A549 (cell line): ENCODE results near the gene SH2D2A. TPM values are rescaled to one million over a fixed set of nuclear protein-coding genes. Genes with fewer than 3 reads are reported as not detected.

ENCODE experiments used
- ATAC-seq, 2 experiments: fragments of 200-7000 bp in 1 of 2; fragments of >200 bp in 1 of 2; cut with Nextera tagmentation in 1 of 2; cut with Tn5 transposase in 1 of 2; 3 replicates each; pipeline versions ENCODE4 v1.8.0 to v1.9.1; 2018 to 2020; ENCODE audit warnings: mild to moderate bottlenecking in 1 of 2, moderate library complexity in 1 of 2
- CTCF ChIA-PET: fragments of 300-600 bp; sonication (Branson Sonifier 250); formaldehyde crosslinking; extraction: SDS; loops from one replicate; lab custom pipeline; 2021; ENCODE audit warnings: antibody characterized with exemption, inconsistent platforms; lab: Yijun Ruan, JAX
- POLR2A ChIA-PET: fragments of 350-600 bp; formaldehyde crosslinking; extraction: SDS; loops from one replicate; lab custom pipeline; 2021; ENCODE audit warnings: antibody characterized with exemption, inconsistent platforms; lab: Yijun Ruan, JAX
- DNase-seq, 2 experiments: peaks; one replicate each; pipeline versions ENCODE4 v3.0.0 to v3.0.0-alpha.2; 2011 to 2016; ENCODE audit warnings: low read depth in 1 of 2, low spot score in 1 of 2
- FAIRE-seq: peaks from 2 replicates; lab custom pipeline; 2011; peaks lifted over from hg19 to GRCh38; lab: Jason Lieb, UNC
- H3K27ac ChIP-seq, 2 experiments: fragments of >200 bp; sonication (Bioruptor Twin); formaldehyde crosslinking; 3 replicates each; pipeline ENCODE4 v1.5.1; 2016 to 2017
- H3K4me1 ChIP-seq: fragments of >200 bp; sonication (Bioruptor Twin); formaldehyde crosslinking; 3 replicates; pipeline ENCODE4 v1.6.1; 2016
- H3K4me2 ChIP-seq: fragments of >200 bp; sonication (Bioruptor Twin); formaldehyde crosslinking; 3 replicates; pipeline ENCODE4 v1.6.1; 2016
- H3K4me3 ChIP-seq: fragments of >200 bp; sonication (Bioruptor Twin); formaldehyde crosslinking; 3 replicates; pipeline ENCODE4 v1.5.1; 2016
- H3K9me3 ChIP-seq: fragments of >200 bp; sonication (Bioruptor Twin); formaldehyde crosslinking; 3 replicates; pipeline ENCODE4 v1.6.1; 2016
- ATOH8 ChIP-seq: fragments of 250-450 bp; sonication (Bioruptor Pico); IDR thresholded peaks from 2 replicates; pipeline ENCODE4 v1.5.0; 2020; ENCODE audit warnings: low read depth, mild to moderate bottlenecking, moderate library complexity
- BHLHE40 ChIP-seq: IDR thresholded peaks from 2 replicates; pipeline ENCODE4 v1.6.1; 2012; ENCODE audit warnings: low read depth, low read length, inconsistent platforms
- CBX8 ChIP-seq: fragments of 200-600 bp; sonication (generic); IDR thresholded peaks from 2 replicates; pipeline ENCODE4 v1.6.1; 2016
- CEBPB ChIP-seq, 2 experiments: fragments of >200 bp in 1 of 2; sonication (Bioruptor Twin) in 1 of 2; formaldehyde crosslinking in 1 of 2; IDR thresholded peaks; 2 replicates each; pipeline ENCODE4 v1.6.1; 2012 to 2016
- CHD2 ChIP-seq: fragments of 150-350 bp; IDR thresholded peaks from 2 replicates; pipeline ENCODE4 v1.6.1; 2014; ENCODE audit warnings: low read length; ENCODE audit not compliant: partially characterized antibody
- EHMT2 ChIP-seq: fragments of 200-600 bp; sonication (generic); IDR thresholded peaks from 2 replicates; pipeline ENCODE4 v1.6.1; 2016; ENCODE audit warnings: antibody characterized with exemption, low read depth, mild to moderate bottlenecking, moderate library complexity
- EP300 ChIP-seq, 2 experiments: fragments of >200 bp; sonication (Bioruptor Twin); formaldehyde crosslinking; IDR thresholded peaks; 2 replicates in 1 of 2; 3 replicates in 1 of 2; pipeline ENCODE4 v1.6.1; 2016 to 2017
- FOSB ChIP-seq: fragments of 250-450 bp; sonication (Bioruptor Pico); IDR thresholded peaks from 2 replicates; pipeline ENCODE4 v1.5.0; 2020; ENCODE audit warnings: mild to moderate bottlenecking, moderate library complexity
- FOXS1 ChIP-seq: fragments of 250-450 bp; sonication (Bioruptor Pico); IDR thresholded peaks from 2 replicates; pipeline ENCODE4 v1.5.0; 2020; ENCODE audit warnings: mild to moderate bottlenecking, moderate library complexity
- HEYL ChIP-seq: fragments of 250-450 bp; sonication (Bioruptor Pico); IDR thresholded peaks from 2 replicates; pipeline ENCODE4 v1.8.0; 2021; ENCODE audit warnings: mild to moderate bottlenecking, moderate library complexity
- HOXA7 ChIP-seq: fragments of 250-450 bp; sonication (Bioruptor Pico); IDR thresholded peaks from 2 replicates; pipeline ENCODE4 v1.5.0; 2020; ENCODE audit warnings: mild to moderate bottlenecking, moderate library complexity
- KDM5A ChIP-seq: fragments of 200-600 bp; sonication (generic); IDR thresholded peaks from 2 replicates; pipeline ENCODE4 v1.6.1; 2016; ENCODE audit warnings: antibody characterized with exemption, mild to moderate bottlenecking
- MAFK ChIP-seq: fragments of 450-650 bp; IDR thresholded peaks from 2 replicates; pipeline ENCODE4 v1.6.1; 2014; ENCODE audit not compliant: partially characterized antibody
- MAZ ChIP-seq: fragments of 150-350 bp; IDR thresholded peaks from 2 replicates; pipeline ENCODE4 v1.6.1; 2014; ENCODE audit warnings: antibody characterized with exemption, low read depth, low read length, borderline replicate concordance
- MYC ChIP-seq: IDR thresholded peaks from 2 replicates; pipeline ENCODE4 v1.6.1; 2012; ENCODE audit warnings: mild to moderate bottlenecking, inconsistent platforms, low read length, improper control_type of control experiment, borderline replicate concordance
- NFE2L2 ChIP-seq: fragments of 150-350 bp; conservative IDR thresholded peaks from 2 replicates; pipeline ENCODE4 v1.6.1; 2014; ENCODE audit warnings: low read length
- NR3C1 ChIP-seq: fragments of >200 bp; sonication (Bioruptor Twin); formaldehyde crosslinking; IDR thresholded peaks from 3 replicates; pipeline ENCODE4 v1.6.1; 2017
- PBX3 ChIP-seq: IDR thresholded peaks from 2 replicates; pipeline ENCODE4 v1.6.1; 2012
- POLR2AphosphoS2 ChIP-seq: conservative IDR thresholded peaks from 2 replicates; pipeline ENCODE4 v1.6.1; 2012; ENCODE audit warnings: low read length, improper control_type of control experiment, inconsistent platforms
- RAD21 ChIP-seq, 2 experiments: fragments of >200 bp in 1 of 2; sonication (Bioruptor Twin) in 1 of 2; formaldehyde crosslinking in 1 of 2; IDR thresholded peaks in 1 of 2; conservative IDR thresholded peaks in 1 of 2; 2 replicates in 1 of 2; 3 replicates in 1 of 2; pipeline ENCODE4 v1.6.1; 2012 to 2018; ENCODE audit warnings: inconsistent platforms in 1 of 2
- RFX5 ChIP-seq: fragments of 450-650 bp; IDR thresholded peaks from 2 replicates; pipeline ENCODE4 v1.7.1; 2014; ENCODE audit warnings: antibody characterized with exemption, mild to moderate bottlenecking, moderate library complexity
- RNF2 ChIP-seq: fragments of 200-600 bp; sonication (generic); IDR thresholded peaks from 2 replicates; pipeline ENCODE4 v1.6.1; 2016; ENCODE audit warnings: low read depth, mild to moderate bottlenecking, antibody characterized with exemption, moderate library complexity, borderline replicate concordance
- TP53 ChIP-seq: fragments of 250-450 bp; sonication (Bioruptor Pico); IDR thresholded peaks from 2 replicates; pipeline ENCODE4 v1.5.0; 2021; ENCODE audit warnings: mild to moderate bottlenecking, moderate library complexity
- ZFP36 ChIP-seq: fragments of 450-650 bp; IDR thresholded peaks from 2 replicates; pipeline ENCODE4 v1.6.1; 2014; ENCODE audit warnings: borderline replicate concordance; ENCODE audit not compliant: partially characterized antibody
- ZSCAN20 ChIP-seq: fragments of 250-450 bp; sonication (Bioruptor Pico); IDR thresholded peaks from 2 replicates; pipeline ENCODE4 v1.8.0; 2022; ENCODE audit warnings: mild to moderate bottlenecking, moderate library complexity
- WGBS: methylation state at CpG from one replicate; pipeline ENCODE4 v1.1.6; 2017; ENCODE audit errors: missing lambda C conversion rate; 5-methylcytosine and 5-hydroxymethylcytosine counted together
- polyA minus RNA-seq: library from RNA; depleted of rRNA, polyadenylated mRNA; stranded (reverse); fragments of >200 nt; gene quantifications from 2 replicates; pipeline ENCODE4 v1.2.3, GENCODE V29; 2011; rRNA and poly(A)+ RNA removed
- polyA plus RNA-seq, 4 experiments: library from polyadenylated mRNA; depleted of rRNA in 3 of 4; stranded (reverse); fragments of >200 nt; fragmentation: RNase III in 1 of 4; extraction: RNeasy Plus Mini Kit Qiagen cat#74134 plus additional on column Dnase treatment in 1 of 4; gene quantifications; 2 replicates in 3 of 4; 3 replicates in 1 of 4; pipeline ENCODE4 v1.2.3, GENCODE V29; 2011 to 2017

SH2D2A gene
- polyA plus RNA-seq (2011; rRNA removed) = 1.4 and 1.8 TPM in 2 replicates
- polyA plus RNA-seq (2012; cell fraction: cytosol; rRNA removed) = 1.9 and 2.8 TPM in 2 replicates
- polyA plus RNA-seq (2012; cell fraction: nucleus; rRNA removed) = 4.2 and 5.1 TPM in 2 replicates
- polyA plus RNA-seq (2017; fragmentation: RNase III; extraction: RNeasy Plus Mini Kit Qiagen cat#74134 plus additional on column Dnase treatment) = 1.6 to 1.8 TPM (median 1.8 TPM) in 3 replicates
- 0.92 and 1.2 TPM in 2 replicates for polyA minus RNA-seq

- Histone ChIP-seq H3K4me1 (peaks cover 24% of the 10 kb centered on the region), H3K4me2 (no peak within 1 kb of the TSS), H3K4me3 (no peak within 1 kb of the TSS), H3K27ac (no peak within 1 kb of the TSS), H3K9me3 (no peaks in the 10 kb centered on the region)
- ChIA-PET CTCF (interaction anchor here (1.0 to 4.8 kb wide), 5 partner anchors 21 to 104 kb away, joined by 3 to 20 read pairs (median 7); partner anchors contain the start of genes INSRR and LRRC71), POLR2A (no interaction called here)
- no peak for TF ChIP-seq FOSB
- TF ChIP-seq HOXA7 (CRISPR knock-in tag) = no peak
- TF ChIP-seq CHD2 = no peak
- no peak for TF ChIP-seq TP53
- no peak for TF ChIP-seq EHMT2
- no peak for TF ChIP-seq PBX3
- TF ChIP-seq EP300 (IDR thresholded peaks at IDR 0.05) = no peak
- TF ChIP-seq POLR2AphosphoS2 = no peak
- TF ChIP-seq CBX8 = no peak
- TF ChIP-seq KDM5A = no peak
- 73% methylated on average over 10 of the region's 10 CpGs for WGBS
- FAIRE-seq = no peak
- ATAC-seq = no peak
- no peak for DNase-seq
Observed at GRCh38 chr1:156816561-156817328, at the start of gene SH2D2A. TSS of gene SH2D2A (minus strand) at chr1:156816848. CDS start at chr1:156816708, 140 bp downstream.

- Histone ChIP-seq H3K9me3 (no peaks in the 10 kb centered on the region), H3K4me2 (no peak overlapping the region), H3K27ac (no peak overlapping the region), H3K4me1 (peaks cover 10% of the 10 kb centered on the region), H3K4me3 (no peak overlapping the region)
- ATAC-seq (no peak), DNase-seq (no peak), FAIRE-seq (no peak)
- POLR2A ChIA-PET = no interaction called here
- CTCF ChIA-PET = interaction anchor here (1.1 to 20.9 kb wide), 6 partner anchors 21 to 239 kb away, joined by 3 to 480 read pairs (median 4); partner anchors contain the start of gene PEAR1
- TF ChIP-seq MAZ = no peak
- TF ChIP-seq ZFP36 = peak; percentile 77
- 57% methylated on average over 4 of the region's 4 CpGs for WGBS
Observed at GRCh38 chr1:156865865-156866248, 49.2 kb upstream of the SH2D2A start.

DNA sequence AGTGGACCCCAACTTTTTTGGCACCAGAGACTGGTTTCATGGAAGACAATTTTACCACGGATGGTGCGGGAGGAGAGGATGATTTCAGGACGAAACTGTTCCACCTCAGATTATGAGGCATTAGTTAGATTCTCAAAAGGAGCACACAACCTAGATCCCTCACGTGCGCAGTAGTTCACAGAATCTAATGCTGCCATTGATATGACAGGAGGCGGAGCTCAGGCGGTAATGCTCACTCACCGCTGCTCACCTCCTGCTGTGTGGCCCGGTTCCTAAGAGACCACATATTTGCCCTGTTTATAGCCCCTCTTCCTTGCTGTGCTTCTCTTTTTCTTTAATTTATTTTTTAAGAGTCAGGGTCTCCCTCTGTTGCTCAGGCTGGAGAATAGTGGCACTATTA lies 48.6 kb upstream of the SH2D2A start:
- H3K4me2 ChIP-seq = no peak overlapping the region
- H3K4me1 ChIP-seq = peaks cover 6% of the 10 kb centered on the region; the same call in 1 of the 3 replicates
- POLR2A ChIA-PET = no interaction called here
- no peak for ATAC-seq
- DNase-seq = no peak
- no peak overlapping the region for H3K27ac ChIP-seq
- 76% methylated on average over 9 of the region's 9 CpGs for WGBS
- no peaks in the 10 kb centered on the region for H3K9me3 ChIP-seq
- H3K4me3 ChIP-seq = no peak overlapping the region
- no peak for FAIRE-seq
- TF ChIP-seq FOXS1 (CRISPR knock-in tag) = no peak
- TF ChIP-seq POLR2AphosphoS2 = no peak
- no peak for TF ChIP-seq HOXA7 (CRISPR knock-in tag)
- TF ChIP-seq CEBPB (IDR thresholded peaks at IDR 0.05) = no peak
- TF ChIP-seq ATOH8 = no peak
- TF ChIP-seq MAFK = no peak
- no peak for TF ChIP-seq KDM5A
- no peak for TF ChIP-seq NR3C1
- no peak for TF ChIP-seq RAD21 (conservative IDR thresholded peaks at IDR 0.05 in 1 of 2, IDR thresholded peaks at IDR 0.05 in 1 of 2)
- TF ChIP-seq HEYL (CRISPR knock-in tag) = no peak
- TF ChIP-seq NFE2L2 = no peak
- no peak for TF ChIP-seq RNF2
- TF ChIP-seq ZSCAN20 (CRISPR knock-in tag) = no peak
- no peak for TF ChIP-seq CHD2
- no peak for TF ChIP-seq MYC
- no peak for TF ChIP-seq BHLHE40
- no peak for TF ChIP-seq RFX5
- CTCF ChIA-PET = interaction anchor here (1.1 to 20.9 kb wide), 5 partner anchors 21 to 238 kb away, joined by 3 to 480 read pairs (median 5); partner anchors contain the start of gene PEAR1
